CD4-positive, alpha-beta T cell treated with Interleukin-21 for 1 hour (primary cell): ENCODE results near the gene ACTN3.
"Not testable (repeated sequence)": the region's sequence is repeated elsewhere in the genome, so short reads cannot be mapped to it uniquely, and the experiment has no call there.

ENCODE experiments used
- DNase-seq: peaks from one replicate; pipeline ENCODE4 v3.0.0-alpha.2; 2020

Gene ACTN3

GRCh38 chr11:66603072-66603471, 56.4 kb downstream of the ACTN3 start:
- no peak for DNase-seq

GRCh38 chr11:66604155-66604554, 57.5 kb downstream of the ACTN3 start:
- no peak for DNase-seq

- DNase-seq: not testable (repeated sequence)
Observed at GRCh38 chr11:66606608-66607007, 59.9 kb downstream of the ACTN3 start.

- DNase-seq: no peak
Observed at GRCh38 chr11:66607126-66607834, 60.6 kb downstream of the ACTN3 start.

GRCh38 chr11:66609721-66610617, 63.3 kb downstream of the ACTN3 start:
- DNase-seq: no peak

GRCh38 chr11:66612458-66612857, 65.8 kb downstream of the ACTN3 start:
- DNase-seq: no peak
